OCI-LY7 (cell line): ENCODE data around the gene BICDL1. TPM values are rescaled to one million over a fixed set of nuclear protein-coding genes. Genes with fewer than 3 reads are reported as not detected.

ENCODE experiments used
- BruUV-seq: library from RNA; stranded (reverse); fragments of 400-500 nt; replicated peaks from 2 replicates; lab custom pipeline; 2021; lab: Mats Ljungman, UMichigan
- CTCF ChIA-PET: fragments of 300-600 bp; sonication (Branson Sonifier 250); formaldehyde crosslinking; loops from one replicate; lab custom pipeline; 2022; ENCODE audit warnings: antibody characterized with exemption; ENCODE audit not compliant: unreplicated experiment; lab: Charles Lee
- POLR2A ChIA-PET: fragments of 300-600 bp; sonication (Branson Sonifier 250); formaldehyde crosslinking; loops from one replicate; lab custom pipeline; 2022; ENCODE audit warnings: antibody characterized with exemption; lab: Charles Lee
- DNase-seq: peaks from one replicate; pipeline ENCODE4 v3.0.0-alpha.2; 2015; ENCODE audit warnings: low spot score
- H2AFZ ChIP-seq: fragments of 200-600 bp; sonication (generic), shearing (Covaris generic); 2 replicates; pipeline ENCODE4 v1.6.1; 2014; ENCODE audit warnings: mild to moderate bottlenecking, antibody characterized with exemption, low read length, moderate library complexity
- H3K27ac ChIP-seq: fragments of 200-600 bp; sonication (generic); 2 replicates; pipeline ENCODE4 v1.5.1; 2014; ENCODE audit warnings: mixed run types, low read depth, mild to moderate bottlenecking, moderate library complexity, low read length, inconsistent platforms; ENCODE audit not compliant: poor library complexity, severe bottlenecking
- H3K36me3 ChIP-seq: fragments of 200-600 bp; sonication (generic); 2 replicates; pipeline ENCODE4 v1.6.1; 2014; ENCODE audit warnings: mild to moderate bottlenecking, antibody characterized with exemption, low read length, moderate library complexity, mixed read lengths; ENCODE audit not compliant: insufficient read depth
- H3K4me1 ChIP-seq: fragments of 200-600 bp; sonication (generic); 2 replicates; pipeline ENCODE4 v1.5.1; 2014; ENCODE audit warnings: mild to moderate bottlenecking, low read length; ENCODE audit not compliant: insufficient read depth, poor library complexity, severe bottlenecking
- H3K4me2 ChIP-seq: fragments of 200-600 bp; sonication (generic); 2 replicates; pipeline ENCODE4 v1.6.1; 2014; ENCODE audit warnings: mild to moderate bottlenecking, low read length
- H3K4me3 ChIP-seq: fragments of 200-600 bp; sonication (generic); 2 replicates; pipeline ENCODE4 v1.5.1; 2014; ENCODE audit warnings: mild to moderate bottlenecking, low read depth, low read length; ENCODE audit not compliant: poor library complexity, severe bottlenecking
- H3K79me2 ChIP-seq: fragments of 200-600 bp; sonication (generic); 2 replicates; pipeline ENCODE4 v1.6.1; 2016; ENCODE audit warnings: low read depth, mild to moderate bottlenecking, low read length, moderate library complexity, mixed read lengths; ENCODE audit not compliant: insufficient read depth
- H3K9me2 ChIP-seq: fragments of 200-600 bp; sonication (generic); 2 replicates; pipeline ENCODE4 v1.6.1; 2016; ENCODE audit warnings: mild to moderate bottlenecking, low read length, mixed read lengths; ENCODE audit not compliant: insufficient read depth
- H3K9me3 ChIP-seq: fragments of 200-600 bp; sonication (generic); 2 replicates; pipeline ENCODE4 v1.6.1; 2014; ENCODE audit warnings: mild to moderate bottlenecking, mixed run types, low read length, mixed read lengths
- H4K20me1 ChIP-seq: fragments of 200-600 bp; sonication (generic); 2 replicates; pipeline ENCODE4 v1.6.1; 2014; ENCODE audit warnings: mild to moderate bottlenecking, antibody characterized with exemption, low read length, moderate library complexity, mixed read lengths; ENCODE audit not compliant: insufficient read depth
- CTCF ChIP-seq: fragments of 200-600 bp; sonication (generic); conservative IDR thresholded peaks from 2 replicates; pipeline ENCODE4 v1.5.1; 2014; ENCODE audit warnings: mild to moderate bottlenecking, antibody characterized with exemption, low read length, moderate library complexity, mixed read lengths
- EZH2phosphoT487 ChIP-seq: fragments of 200-600 bp; sonication (generic); IDR thresholded peaks from 2 replicates; pipeline ENCODE4 v1.6.1; 2018; ENCODE audit warnings: low read depth, borderline replicate concordance, mild to moderate bottlenecking, mixed run types, antibody characterized with exemption, low read length, moderate library complexity, mixed read lengths
- intact Hi-C: fragments of 100-400 bp; cut with micrococcal nuclease; formaldehyde crosslinking; loops from one replicate; pipeline ENCODE4 v1.10.0; 2022; ENCODE audit not compliant: unreplicated experiment
- total RNA-seq, 2 experiments: library from RNA; depleted of rRNA in 1 of 2; stranded (reverse); fragments of >200 nt in 1 of 2; shearing (Covaris generic) in 1 of 2; gene quantifications; 2 replicates each; pipeline ENCODE4 v1.2.3, GENCODE V29; 2014 to 2022

BICDL1 gene
- total RNA-seq, 2 experiments from 2014 or later, result 6.5 to 22.6 TPM

GRCh38 chr12:120056739-120057138 is 67.7 kb downstream of the BICDL1 start:
- Histone ChIP-seq H3K36me3 (no peaks in the 10 kb centered on the region; the same call in 1 of the 2 replicates), H3K4me2 (no peak overlapping the region), H3K4me3 (no peak overlapping the region), H2AFZ (no peak overlapping the region), H3K9me2 (no peaks in the 10 kb centered on the region), H4K20me1 (no peaks in the 10 kb centered on the region), H3K27ac (no peak overlapping the region), H3K79me2 (no peaks in the 10 kb centered on the region), H3K4me1 (no peaks in the 10 kb centered on the region), H3K9me3 (no peaks in the 10 kb centered on the region)
- intact Hi-C loops, result no loop called here
- TF ChIP-seq CTCF (no peak), EZH2phosphoT487 (no peak)
- BruUV-seq, result no TSS peak
- POLR2A ChIA-PET, result no interaction called here
- DNase-seq, result no peak
- CTCF ChIA-PET, result no interaction called here

GRCh38 chr12:120060196-120060595 is 71.2 kb downstream of the BICDL1 start:
- no peaks in the 10 kb centered on the region; the same call in 1 of the 2 replicates for H3K36me3 ChIP-seq
- H3K4me3 ChIP-seq, result no peak overlapping the region
- H3K9me3 ChIP-seq, result no peaks in the 10 kb centered on the region
- TF ChIP-seq CTCF, result no peak
- TF ChIP-seq EZH2phosphoT487, result no peak
- no peak overlapping the region for H3K4me2 ChIP-seq
- H3K79me2 ChIP-seq, result no peaks in the 10 kb centered on the region
- H3K9me2 ChIP-seq, result no peaks in the 10 kb centered on the region
- CTCF ChIA-PET, result no interaction called here
- H2AFZ ChIP-seq, result no peak overlapping the region
- H3K27ac ChIP-seq, result no peak overlapping the region
- intact Hi-C loops, result no loop called here
- no peaks in the 10 kb centered on the region for H3K4me1 ChIP-seq
- POLR2A ChIA-PET, result interaction anchor here (1.2 to 1.9 kb wide), 2 partner anchors 12 to 13 kb away, joined by 3 to 5 read pairs; no protein-coding TSS in a partner anchor
- no peak for DNase-seq
- BruUV-seq, result no TSS peak
- no peaks in the 10 kb centered on the region for H4K20me1 ChIP-seq

- H3K36me3 ChIP-seq, result peaks cover 3% of the 10 kb centered on the region; the same call in 1 of the 2 replicates
- TF ChIP-seq CTCF (no peak), EZH2phosphoT487 (no peak)
- H3K4me1 ChIP-seq, result no peaks in the 10 kb centered on the region
- POLR2A ChIA-PET, result interaction anchor here (1.9 kb wide), 1 partner anchor 12 kb away, joined by 5 read pairs; no protein-coding TSS in a partner anchor
- H3K27ac ChIP-seq, result no peak overlapping the region
- H4K20me1 ChIP-seq, result no peaks in the 10 kb centered on the region
- intact Hi-C loops, result no loop called here
- no peak for DNase-seq
- CTCF ChIA-PET, result no interaction called here
- H3K79me2 ChIP-seq, result no peaks in the 10 kb centered on the region
- BruUV-seq, result no TSS peak
- H3K9me2 ChIP-seq, result no peaks in the 10 kb centered on the region
- no peaks in the 10 kb centered on the region for H3K9me3 ChIP-seq
- H3K4me3 ChIP-seq, result no peak overlapping the region
- H3K4me2 ChIP-seq, result no peak overlapping the region
- H2AFZ ChIP-seq, result no peak overlapping the region
These were observed 71.7 kb downstream of the BICDL1 start for GRCh38 chr12:120060717-120061116.
